Measurements from ENCODE around the gene PLS3. TPM values are rescaled to one million over a fixed set of nuclear protein-coding genes. Genes with fewer than 3 reads are reported as not detected.

Gene PLS3, protein sequence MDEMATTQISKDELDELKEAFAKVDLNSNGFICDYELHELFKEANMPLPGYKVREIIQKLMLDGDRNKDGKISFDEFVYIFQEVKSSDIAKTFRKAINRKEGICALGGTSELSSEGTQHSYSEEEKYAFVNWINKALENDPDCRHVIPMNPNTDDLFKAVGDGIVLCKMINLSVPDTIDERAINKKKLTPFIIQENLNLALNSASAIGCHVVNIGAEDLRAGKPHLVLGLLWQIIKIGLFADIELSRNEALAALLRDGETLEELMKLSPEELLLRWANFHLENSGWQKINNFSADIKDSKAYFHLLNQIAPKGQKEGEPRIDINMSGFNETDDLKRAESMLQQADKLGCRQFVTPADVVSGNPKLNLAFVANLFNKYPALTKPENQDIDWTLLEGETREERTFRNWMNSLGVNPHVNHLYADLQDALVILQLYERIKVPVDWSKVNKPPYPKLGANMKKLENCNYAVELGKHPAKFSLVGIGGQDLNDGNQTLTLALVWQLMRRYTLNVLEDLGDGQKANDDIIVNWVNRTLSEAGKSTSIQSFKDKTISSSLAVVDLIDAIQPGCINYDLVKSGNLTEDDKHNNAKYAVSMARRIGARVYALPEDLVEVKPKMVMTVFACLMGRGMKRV
- 10 to 100 TPM; 18.4 to 42.0 (median 23.2) TPM for total RNA-seq
- 10 to 100 TPM; 11.4 to 25.7 TPM for polyA plus RNA-seq

GRCh38 chrX:115560978-115561604 lies at the start of gene PLS3:
PLS3 (plus strand) TSS chrX:115561174; CDS start chrX:115610251, 49,077 bp downstream.
- TF ChIP-seq CTCF (IDR thresholded peaks at IDR 0.05) = no peak
- FAIRE-seq (no peak), ATAC-seq (peak; percentile 81 to 89 (median 88)), DNase-seq (peak; percentile 73 to 88 (median 82))
- 0 to 4% methylated on average over 34 to 40 of the region's 40 CpGs for WGBS, 2 donors
- intact Hi-C loops (cut with DNase I) = no loop called here
- Histone ChIP-seq H3K4me3 (peak within 1 kb of the TSS; percentile 31 to 55 (median 46)), H3K4me1 (peaks cover 0 to 20% (median 3%) of the 10 kb centered on the region in 3 donors), H3K27ac (peak within 1 kb of the TSS; percentile 44 to 89 (median 70)), H3K9me3 (no peaks in the 10 kb centered on the region), H3K36me3 (no peaks in the 10 kb centered on the region), H3K27me3 (peaks cover 0 to 13% (median 2%) of the 10 kb centered on the region in 4 donors)

- FAIRE-seq = peak; percentile 39
- H3K9me3 ChIP-seq = no peaks in the 10 kb centered on the region
- DNase-seq = no peak
- no peak for ATAC-seq
- H3K4me1 ChIP-seq = no peaks in the 10 kb centered on the region
- WGBS, 2 donors = 64 to 65% methylated on average over 2 of the region's 2 CpGs
- intact Hi-C loops (cut with DNase I) = no loop called here
- peaks cover 0 to 8% (median 0%) of the 10 kb centered on the region in 4 donors for H3K27me3 ChIP-seq
- no peak overlapping the region for H3K27ac ChIP-seq
- TF ChIP-seq CTCF (IDR thresholded peaks at IDR 0.05) = no peak
- no peaks in the 10 kb centered on the region for H3K36me3 ChIP-seq
- no peak overlapping the region for H3K4me3 ChIP-seq
Measured at GRCh38 chrX:115518113-115518512, 42.9 kb upstream of the PLS3 start.

DNA sequence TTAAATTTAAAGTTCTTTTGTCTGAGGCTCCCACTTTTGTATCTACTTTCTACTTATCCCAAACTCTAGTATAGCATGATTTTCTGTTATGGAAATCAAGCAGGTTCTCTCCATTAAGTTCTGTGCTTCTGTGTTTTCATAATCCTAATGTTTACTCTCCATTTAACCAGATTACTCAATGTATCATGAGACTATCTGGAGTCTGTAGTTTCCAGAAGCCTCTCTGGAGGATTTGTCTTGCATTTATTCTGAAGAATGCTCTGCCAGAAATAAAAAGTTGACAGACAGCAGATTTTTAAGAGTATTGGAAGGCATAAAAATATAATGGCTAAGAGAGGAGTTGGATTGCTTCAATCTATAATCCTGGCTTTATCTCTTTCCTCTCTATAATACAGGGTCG lies 39.2 kb upstream of the PLS3 start:
- WGBS, 2 donors = 26 to 41% methylated on average over 1 of the region's 1 CpG
- intact Hi-C loops (cut with DNase I) = no loop called here

GRCh38 chrX:115522952-115523351 lies 38.0 kb upstream of the PLS3 start:
- Histone ChIP-seq H3K9me3 (no peaks in the 10 kb centered on the region), H3K36me3 (no peaks in the 10 kb centered on the region), H3K27ac (no peak overlapping the region), H3K4me3 (no peak overlapping the region), H3K4me1 (no peaks in the 10 kb centered on the region), H3K27me3 (peaks cover 0 to 10% (median 1%) of the 10 kb centered on the region in 4 donors)
- DNase-seq (no peak), FAIRE-seq (peak; percentile 87), ATAC-seq (no peak)
- TF ChIP-seq CTCF (IDR thresholded peaks at IDR 0.05) = no peak
- intact Hi-C loops (cut with DNase I) = no loop called here

More for the DNA sequence above, 39.2 kb upstream of the PLS3 start:
- DNase-seq (no peak), ATAC-seq (no peak), FAIRE-seq (peak; percentile 59)
- Histone ChIP-seq H3K27ac (no peak overlapping the region), H3K9me3 (no peaks in the 10 kb centered on the region), H3K4me3 (no peak overlapping the region), H3K27me3 (peaks cover 0 to 6% (median 0%) of the 10 kb centered on the region in 4 donors), H3K36me3 (no peaks in the 10 kb centered on the region), H3K4me1 (no peaks in the 10 kb centered on the region)
- no peak for TF ChIP-seq CTCF (IDR thresholded peaks at IDR 0.05)
